MM.1S (cell line): ENCODE measurements around the gene TEX44.

Source experiments
- DNase-seq: peaks from one replicate; pipeline ENCODE4 v3.0.0-alpha.2; 2015
- H2AFZ ChIP-seq: fragments of 300-600 bp; sonication (generic); 2 replicates; pipeline ENCODE4 v1.6.0; 2016; ENCODE audit warnings: antibody characterized with exemption, low read length
- H3F3A ChIP-seq: fragments of 300-600 bp; sonication (generic); 2 replicates; pipeline ENCODE4 v1.6.1; 2016; ENCODE audit warnings: mild to moderate bottlenecking, antibody characterized with exemption, low read length, moderate library complexity, mixed read lengths; ENCODE audit not compliant: insufficient read depth
- H3K27ac ChIP-seq: fragments of 300-600 bp; sonication (generic); 2 replicates; pipeline ENCODE4 v1.5.1; 2016; ENCODE audit warnings: mild to moderate bottlenecking, low read length
- H3K27me3 ChIP-seq: fragments of 300-600 bp; sonication (generic); replicated peaks from 2 replicates; pipeline ENCODE4 v1.6.0; 2016; ENCODE audit warnings: low read length; ENCODE audit not compliant: insufficient read depth
- H3K36me3 ChIP-seq: fragments of 300-600 bp; sonication (generic); replicated peaks from 2 replicates; pipeline ENCODE4 v1.6.1; 2016; ENCODE audit warnings: mild to moderate bottlenecking, low read length, mixed read lengths; ENCODE audit not compliant: insufficient read depth
- H3K4me1 ChIP-seq: fragments of 300-600 bp; sonication (generic); 2 replicates; pipeline ENCODE4 v1.6.1; 2016; ENCODE audit warnings: low read length, mixed read lengths
- H3K4me2 ChIP-seq: fragments of 300-600 bp; sonication (generic); 2 replicates; pipeline ENCODE4 v1.6.0; 2016; ENCODE audit warnings: low read depth, low read length
- H3K4me3 ChIP-seq: fragments of 300-600 bp; sonication (generic); 2 replicates; pipeline ENCODE4 v1.5.1; 2016; ENCODE audit warnings: low read length, mixed read lengths
- H3K79me2 ChIP-seq: fragments of 300-600 bp; sonication (generic); 2 replicates; pipeline ENCODE4 v1.6.1; 2016; ENCODE audit warnings: mixed run types, low read length, mixed read lengths
- H3K9ac ChIP-seq: fragments of 300-600 bp; sonication (generic); 2 replicates; pipeline ENCODE4 v1.6.1; 2016; ENCODE audit warnings: low read length, mixed read lengths
- H3K9me2 ChIP-seq: fragments of 300-600 bp; sonication (generic); replicated peaks from 2 replicates; pipeline ENCODE4 v1.6.1; 2016; ENCODE audit warnings: mild to moderate bottlenecking, low read length, mixed read lengths; ENCODE audit not compliant: insufficient read depth
- H3K9me3 ChIP-seq: fragments of 300-600 bp; sonication (generic); replicated peaks from 2 replicates; pipeline ENCODE4 v1.6.1; 2016; ENCODE audit warnings: mild to moderate bottlenecking, low read length, mixed read lengths; ENCODE audit not compliant: insufficient read depth
- H4K20me1 ChIP-seq: fragments of 300-600 bp; sonication (generic); 2 replicates; pipeline ENCODE4 v1.6.1; 2016; ENCODE audit warnings: mild to moderate bottlenecking, low read length, moderate library complexity, mixed read lengths; ENCODE audit not compliant: insufficient read depth
- EZH2 ChIP-seq: fragments of 300-600 bp; sonication (generic); optimal IDR thresholded peaks from 2 replicates; pipeline ENCODE3; 2017; ENCODE audit warnings: low read depth, mild to moderate bottlenecking, antibody characterized with exemption, low read length, mixed read lengths
- EZH2phosphoT487 ChIP-seq: fragments of 300-600 bp; sonication (generic); IDR thresholded peaks from 2 replicates; pipeline ENCODE4 v1.6.1; 2018; ENCODE audit warnings: antibody characterized with exemption, low read length
- TF ChIP-seq, protein P1 (sequence below): fragments of 300-600 bp; sonication (generic); IDR thresholded peaks from 2 replicates; pipeline ENCODE4 v1.5.1; 2016; ENCODE audit warnings: antibody characterized with exemption, low read length, mixed read lengths

The TEX44 gene

DNA sequence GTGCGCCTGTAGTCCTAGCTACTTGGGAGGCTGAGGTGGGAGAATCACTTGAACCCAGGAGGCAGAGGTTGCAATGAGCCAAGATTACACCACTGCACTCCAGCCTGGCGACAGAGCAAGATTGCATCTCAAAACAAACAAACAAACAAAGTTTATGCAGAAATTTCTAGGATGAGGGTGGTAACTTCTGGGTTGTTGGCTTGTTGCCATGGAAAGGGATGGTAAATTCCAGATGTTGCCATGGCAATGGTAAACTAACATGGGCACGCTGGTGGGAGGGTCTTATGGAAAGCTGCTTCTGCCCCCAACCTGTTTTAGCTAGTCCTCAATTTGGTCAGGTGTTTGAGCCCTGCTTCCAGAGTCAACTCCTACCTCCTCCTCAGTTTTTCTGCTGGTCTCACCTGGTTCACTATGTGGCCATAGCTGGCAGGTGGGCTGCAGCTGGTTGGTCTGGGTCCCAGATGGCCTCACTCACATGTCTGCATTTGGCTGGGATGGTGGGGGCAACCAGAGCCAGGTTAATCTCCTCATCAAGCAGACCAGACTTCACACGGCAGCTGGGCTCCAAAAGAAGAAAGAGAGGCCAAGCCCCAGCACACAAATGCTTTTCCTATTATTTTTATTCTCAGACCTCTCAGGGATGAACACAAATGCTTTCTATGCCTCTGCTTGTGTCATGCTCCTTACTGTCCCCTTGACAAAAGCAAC lies 26.6 kb upstream of the TEX44 start:
- Histone ChIP-seq H3F3A (no peaks in the 10 kb centered on the region), H3K36me3 (no peaks in the 10 kb centered on the region), H3K4me2 (no peak overlapping the region), H3K9ac (no peak overlapping the region), H3K27me3 (no peaks in the 10 kb centered on the region), H3K9me2 (no peaks in the 10 kb centered on the region), H3K4me3 (no peak overlapping the region), H3K9me3 (no peaks in the 10 kb centered on the region), H3K79me2 (no peaks in the 10 kb centered on the region), H3K4me1 (no peaks in the 10 kb centered on the region), H3K27ac (no peak overlapping the region), H4K20me1 (no peaks in the 10 kb centered on the region), H2AFZ (no peak overlapping the region)
- DNase-seq, result no peak
- TF ChIP-seq, protein P1, sequence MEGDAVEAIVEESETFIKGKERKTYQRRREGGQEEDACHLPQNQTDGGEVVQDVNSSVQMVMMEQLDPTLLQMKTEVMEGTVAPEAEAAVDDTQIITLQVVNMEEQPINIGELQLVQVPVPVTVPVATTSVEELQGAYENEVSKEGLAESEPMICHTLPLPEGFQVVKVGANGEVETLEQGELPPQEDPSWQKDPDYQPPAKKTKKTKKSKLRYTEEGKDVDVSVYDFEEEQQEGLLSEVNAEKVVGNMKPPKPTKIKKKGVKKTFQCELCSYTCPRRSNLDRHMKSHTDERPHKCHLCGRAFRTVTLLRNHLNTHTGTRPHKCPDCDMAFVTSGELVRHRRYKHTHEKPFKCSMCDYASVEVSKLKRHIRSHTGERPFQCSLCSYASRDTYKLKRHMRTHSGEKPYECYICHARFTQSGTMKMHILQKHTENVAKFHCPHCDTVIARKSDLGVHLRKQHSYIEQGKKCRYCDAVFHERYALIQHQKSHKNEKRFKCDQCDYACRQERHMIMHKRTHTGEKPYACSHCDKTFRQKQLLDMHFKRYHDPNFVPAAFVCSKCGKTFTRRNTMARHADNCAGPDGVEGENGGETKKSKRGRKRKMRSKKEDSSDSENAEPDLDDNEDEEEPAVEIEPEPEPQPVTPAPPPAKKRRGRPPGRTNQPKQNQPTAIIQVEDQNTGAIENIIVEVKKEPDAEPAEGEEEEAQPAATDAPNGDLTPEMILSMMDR, result no peak
- TF ChIP-seq EZH2 (no peak), EZH2phosphoT487 (no peak)

DNA sequence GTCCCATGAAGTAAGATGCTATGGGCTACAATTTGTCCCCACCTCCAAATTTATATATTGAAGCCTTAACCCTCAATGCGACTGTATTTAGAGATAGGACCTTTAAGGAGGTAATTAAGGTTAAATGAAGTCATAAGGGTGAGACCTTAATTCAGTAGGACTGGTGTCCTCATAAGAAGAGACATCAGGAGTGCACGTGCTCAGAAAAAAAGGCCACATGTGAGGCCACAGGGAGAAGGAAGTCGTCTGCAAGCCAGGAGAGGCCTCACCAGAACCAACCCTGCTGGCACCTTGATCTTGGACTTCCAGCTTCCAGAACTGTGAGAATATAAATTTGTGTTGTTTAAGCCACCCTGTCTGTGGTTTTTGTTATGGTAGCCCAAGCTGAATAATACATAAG lies 25.5 kb upstream of the TEX44 start:
- Histone ChIP-seq H3K9me2 (no peaks in the 10 kb centered on the region), H3K9me3 (no peaks in the 10 kb centered on the region), H3K4me3 (no peak overlapping the region), H3K79me2 (no peaks in the 10 kb centered on the region), H3F3A (no peaks in the 10 kb centered on the region), H3K9ac (no peak overlapping the region), H4K20me1 (no peaks in the 10 kb centered on the region), H3K36me3 (no peaks in the 10 kb centered on the region), H2AFZ (no peak overlapping the region), H3K27ac (no peak overlapping the region), H3K4me1 (no peaks in the 10 kb centered on the region), H3K4me2 (no peak overlapping the region), H3K27me3 (no peaks in the 10 kb centered on the region)
- DNase-seq, result no peak
- TF ChIP-seq, protein P1, result no peak
- TF ChIP-seq EZH2phosphoT487 (no peak), EZH2 (no peak)

DNA sequence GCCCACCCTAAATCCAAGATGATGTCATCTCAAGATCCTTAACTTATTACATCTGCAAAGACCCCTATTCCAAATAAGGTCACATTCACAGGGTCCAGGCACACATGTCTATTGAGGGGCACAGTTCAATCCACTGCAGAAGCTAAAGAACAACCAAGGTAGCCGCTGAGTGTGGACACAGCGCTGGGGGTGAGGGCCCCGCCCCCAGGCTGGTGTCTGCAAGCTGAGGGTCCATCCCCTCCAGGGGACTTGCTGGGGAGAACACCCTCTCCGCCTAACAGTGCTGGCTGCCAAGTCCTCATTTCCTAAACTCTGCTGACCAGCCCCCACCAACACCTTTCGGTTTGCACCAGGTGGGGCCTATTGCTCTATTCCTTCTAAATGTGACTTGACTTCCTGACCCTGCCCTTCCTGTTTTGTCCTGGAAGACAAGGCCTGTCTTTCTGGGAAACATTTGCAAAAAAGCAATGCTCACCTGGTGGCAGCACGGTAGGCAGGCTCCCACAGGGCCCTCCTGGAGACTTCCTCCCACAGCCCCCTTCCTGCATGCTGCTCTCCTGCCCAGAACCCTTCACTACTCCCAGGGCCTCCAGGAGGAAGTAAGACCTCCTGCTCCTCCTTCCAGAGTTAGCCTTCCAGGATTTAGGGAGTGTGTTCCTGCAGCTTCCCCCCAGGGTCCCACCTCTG lies 24.4 kb upstream of the TEX44 start:
- TF ChIP-seq, protein P1, result no peak
- TF ChIP-seq EZH2phosphoT487, result no peak
- no peak for TF ChIP-seq EZH2
- Histone ChIP-seq H3K4me2 (no peak overlapping the region), H3K9me3 (no peaks in the 10 kb centered on the region), H3K9me2 (no peaks in the 10 kb centered on the region), H3K79me2 (no peaks in the 10 kb centered on the region), H3K27me3 (no peaks in the 10 kb centered on the region), H3K9ac (no peak overlapping the region), H4K20me1 (no peaks in the 10 kb centered on the region), H3K27ac (no peak overlapping the region), H3K4me1 (no peaks in the 10 kb centered on the region), H3F3A (no peaks in the 10 kb centered on the region), H3K36me3 (no peaks in the 10 kb centered on the region), H3K4me3 (no peak overlapping the region), H2AFZ (no peak overlapping the region)
- DNase-seq, result no peak
